Hindlimb muscle (tissue), 1 donor: ENCODE measurements around the gene DEF6. TPM values are rescaled to one million over a fixed set of nuclear protein-coding genes. Genes with fewer than 3 reads are reported as not detected.

Experiments used
- DNase-seq: peaks from one replicate; pipeline ENCODE4 v3.0.0-alpha.2; 2013
- polyA plus RNA-seq: library from polyadenylated mRNA; unstranded; fragments of 120-200 nt; gene quantifications from one replicate; pipeline ENCODE4 v1.2.1, GENCODE V29; 2013; ENCODE audit not compliant: insufficient read length

Gene DEF6
- polyA plus RNA-seq, 1 donor = 4.5 TPM

- DNase-seq = no peak
Observed at GRCh38 chr6:35343835-35344550, 46.4 kb downstream of the DEF6 start.

GRCh38 chr6:35351422-35351821, 53.8 kb downstream of the DEF6 start:
- DNase-seq = no peak

GRCh38 chr6:35352735-35353134, 55.1 kb downstream of the DEF6 start:
- DNase-seq = no peak

GRCh38 chr6:35354361-35355135, 56.9 kb downstream of the DEF6 start:
- no peak for DNase-seq

GRCh38 chr6:35356391-35356790, 58.8 kb downstream of the DEF6 start:
- DNase-seq = no peak

GRCh38 chr6:35357677-35358076, 60.1 kb downstream of the DEF6 start:
- no peak for DNase-seq

GRCh38 chr6:35358086-35358485, 60.5 kb downstream of the DEF6 start:
- no peak for DNase-seq

GRCh38 chr6:35359346-35359743, 61.7 kb downstream of the DEF6 start:
- no peak for DNase-seq

- DNase-seq = no peak
Observed at GRCh38 chr6:35359744-35360348, 62.2 kb downstream of the DEF6 start.

- no peak for DNase-seq
Observed at GRCh38 chr6:35360349-35361138, 62.9 kb downstream of the DEF6 start.

GRCh38 chr6:35362200-35362599, 64.6 kb downstream of the DEF6 start:
- no peak for DNase-seq

GRCh38 chr6:35363293-35363750, 65.7 kb downstream of the DEF6 start:
- no peak for DNase-seq

GRCh38 chr6:35365594-35366203, 68.1 kb downstream of the DEF6 start:
- no peak for DNase-seq

GRCh38 chr6:35366204-35366596, 68.6 kb downstream of the DEF6 start:
- no peak for DNase-seq

- no peak for DNase-seq
Observed at GRCh38 chr6:35367646-35368037, 70.0 kb downstream of the DEF6 start.

GRCh38 chr6:35368038-35368887, 70.6 kb downstream of the DEF6 start:
- DNase-seq = no peak

GRCh38 chr6:35370124-35370741, 72.6 kb downstream of the DEF6 start:
- DNase-seq = no peak

- DNase-seq = no peak
Observed at GRCh38 chr6:35370785-35371493, 73.3 kb downstream of the DEF6 start.
